BJ (cell line): ENCODE results near the gene TMEM92. TPM values are rescaled to one million over a fixed set of nuclear protein-coding genes. Genes with fewer than 3 reads are reported as not detected.

Experiments
- CTCF ChIA-PET: fragments of 350-600 bp; formaldehyde crosslinking; extraction: SDS; loops from one replicate; lab custom pipeline; 2021; ENCODE audit warnings: antibody characterized with exemption, inconsistent platforms; lab: Yijun Ruan, JAX
- POLR2A ChIA-PET: fragments of 300-600 bp; sonication (Branson Sonifier 250); formaldehyde crosslinking; extraction: SDS; loops from one replicate; lab custom pipeline; 2021; ENCODE audit warnings: antibody characterized with exemption; lab: Charles Lee
- DNase-seq: peaks from one replicate; pipeline ENCODE4 v3.0.0-alpha.2; 2011; ENCODE audit warnings: low read depth
- H3K27me3 ChIP-seq: 2 replicates; pipeline ENCODE4 v1.6.0; 2011; ENCODE audit warnings: low read length; ENCODE audit not compliant: control insufficient read depth, insufficient read depth
- H3K36me3 ChIP-seq: 2 replicates; pipeline ENCODE4 v1.5.1; 2011; ENCODE audit warnings: low read length; ENCODE audit not compliant: control insufficient read depth, insufficient read depth
- H3K4me3 ChIP-seq: 2 replicates; pipeline ENCODE4 v1.5.1; 2011; ENCODE audit warnings: low read depth, mild to moderate bottlenecking, control low read depth, low read length
- CTCF ChIP-seq: IDR thresholded peaks from 2 replicates; pipeline ENCODE4 v1.5.1; 2011; ENCODE audit warnings: low read depth, mild to moderate bottlenecking, control low read depth, inconsistent platforms, low read length, moderate library complexity; ENCODE audit not compliant: insufficient read depth
- polyA plus RNA-seq: library from polyadenylated mRNA; depleted of rRNA; stranded (reverse); fragments of >200 nt; gene quantifications from 2 replicates; pipeline ENCODE4 v1.2.3, GENCODE V29; 2011

TMEM92 gene
- polyA plus RNA-seq, 1 experiment = 0.67 TPM

GRCh38 chr17:50272246-50272645 is 2.0 kb upstream of the TMEM92 start:
- no peaks in the 10 kb centered on the region for H3K36me3 ChIP-seq
- DNase-seq = no peak
- CTCF ChIA-PET = interaction anchor here (1.0 to 18.7 kb wide), 13 partner anchors 9 to 120 kb away, joined by 3 to 515 read pairs (median 13); partner anchors contain the start of gene COL1A1
- H3K27me3 ChIP-seq = no peaks in the 10 kb centered on the region
- POLR2A ChIA-PET = interaction anchor here (0.6 to 11.4 kb wide), 3 partner anchors 32 to 70 kb away, joined by 3 to 286 read pairs (median 6); partner anchors contain the start of gene COL1A1
- no peak for TF ChIP-seq CTCF
- H3K4me3 ChIP-seq = peak overlapping the region; percentile 51

- POLR2A ChIA-PET = interaction anchor here (1.0 to 11.4 kb wide), 4 partner anchors 54 to 76 kb away, joined by 3 to 286 read pairs (median 4); partner anchors contain the start of gene COL1A1
- peak; percentile 34; the same call in 1 of the 2 replicates for TF ChIP-seq CTCF
- CTCF ChIA-PET = interaction anchor here (0.6 to 18.7 kb wide), 20 partner anchors 8 to 133 kb away, joined by 3 to 515 read pairs (median 10); partner anchors contain the start of genes COL1A1 and SGCA
- Histone ChIP-seq H3K27me3 (no peaks in the 10 kb centered on the region), H3K36me3 (no peaks in the 10 kb centered on the region), H3K4me3 (peak overlapping the region; percentile 51)
- DNase-seq = no peak
Observed at GRCh38 chr17:50272711-50273653, 1.3 kb upstream of the TMEM92 start.

GRCh38 chr17:50273654-50274040 is 619 bp upstream of the TMEM92 start:
- ChIA-PET CTCF (interaction anchor here (0.6 to 18.7 kb wide), 16 partner anchors 14 to 134 kb away, joined by 3 to 515 read pairs (median 7); partner anchors contain the start of genes COL1A1 and SGCA), POLR2A (interaction anchor here (1.0 to 11.4 kb wide), 3 partner anchors 64 to 77 kb away, joined by 3 to 286 read pairs (median 3); partner anchors contain the start of gene COL1A1)
- no peak for DNase-seq
- H3K27me3 ChIP-seq = no peaks in the 10 kb centered on the region
- H3K36me3 ChIP-seq = no peaks in the 10 kb centered on the region
- H3K4me3 ChIP-seq = peak overlapping the region; percentile 51
- no peak for TF ChIP-seq CTCF

- Histone ChIP-seq H3K4me3 (no peak overlapping the region), H3K36me3 (no peaks in the 10 kb centered on the region), H3K27me3 (no peaks in the 10 kb centered on the region)
- no peak for DNase-seq
- ChIA-PET POLR2A (interaction anchor here (11.4 kb wide), 1 partner anchor 72 kb away, joined by 286 read pairs; the partner anchor contains the start of gene COL1A1), CTCF (interaction anchor here (0.8 to 18.7 kb wide), 10 partner anchors 12 to 114 kb away, joined by 3 to 515 read pairs (median 20); partner anchors contain the start of gene COL1A1)
- TF ChIP-seq CTCF = no peak
Observed at GRCh38 chr17:50274897-50275221, 593 bp downstream of the TMEM92 start.

GRCh38 chr17:50275279-50275678 is 1.0 kb downstream of the TMEM92 start:
- no peaks in the 10 kb centered on the region for H3K36me3 ChIP-seq
- POLR2A ChIA-PET = interaction anchor here (11.4 kb wide), 1 partner anchor 73 kb away, joined by 286 read pairs; the partner anchor contains the start of gene COL1A1
- CTCF ChIA-PET = interaction anchor here (1.2 to 18.7 kb wide), 9 partner anchors 12 to 114 kb away, joined by 3 to 515 read pairs (median 21); partner anchors contain the start of gene COL1A1
- H3K27me3 ChIP-seq = no peaks in the 10 kb centered on the region
- no peak for TF ChIP-seq CTCF
- no peak for DNase-seq
- no peak overlapping the region for H3K4me3 ChIP-seq
